ENCODE data around the gene ELANE. TPM values are rescaled to one million over a fixed set of nuclear protein-coding genes. Genes with fewer than 3 reads are reported as not detected.
"Not testable (repeated sequence)": the region's sequence is repeated elsewhere in the genome, so short reads cannot be mapped to it uniquely, and the experiment has no call there.

The ELANE gene
- polyA plus RNA-seq, 1 donor = 0.09 TPM

- H3K4me3 ChIP-seq (ENCODE audit: low read length); H3K27ac ChIP-seq (ENCODE audit: low read length); DNase-seq; H3K9me3 ChIP-seq (ENCODE audit: control insufficient read depth, low read depth, low read length); H3K36me3 ChIP-seq (ENCODE audit: control insufficient read depth, insufficient read depth, low read length); H3K4me1 ChIP-seq (ENCODE audit: control insufficient read depth, insufficient read depth, low read length): not testable (repeated sequence)
- peaks cover 36% of the 10 kb centered on the region for H3K27me3 ChIP-seq (ENCODE audit: control insufficient read depth, insufficient read depth, low read length)
- WGBS (ENCODE audit: insufficient coverage, low lambda C conversion rate) = no CpG with 5 or more reads among the region's 17 CpGs
Observed at GRCh38 chr19:853614-854220, 1.6 kb downstream of the ELANE start.

- WGBS (ENCODE audit: insufficient coverage, low lambda C conversion rate) = no CpG with 5 or more reads among the region's 6 CpGs
- Histone ChIP-seq H3K27me3 (ENCODE audit: control insufficient read depth, insufficient read depth, low read length) (peaks cover 39% of the 10 kb centered on the region), H3K36me3 (ENCODE audit: control insufficient read depth, insufficient read depth, low read length) (no peaks in the 10 kb centered on the region), H3K27ac (ENCODE audit: low read length) (no peak overlapping the region), H3K9me3 (ENCODE audit: control insufficient read depth, low read depth, low read length) (peaks cover 15% of the 10 kb centered on the region), H3K4me3 (ENCODE audit: low read length) (no peak overlapping the region), H3K4me1 (ENCODE audit: control insufficient read depth, insufficient read depth, low read length) (peaks cover 12% of the 10 kb centered on the region)
- no peak for DNase-seq
Observed at GRCh38 chr19:854549-854948, 2.4 kb downstream of the ELANE start.

- Histone ChIP-seq H3K9me3 (ENCODE audit: control insufficient read depth, low read depth, low read length) (peaks cover 16% of the 10 kb centered on the region), H3K27ac (ENCODE audit: low read length) (no peak overlapping the region), H3K36me3 (ENCODE audit: control insufficient read depth, insufficient read depth, low read length) (no peaks in the 10 kb centered on the region), H3K27me3 (ENCODE audit: control insufficient read depth, insufficient read depth, low read length) (peaks cover 45% of the 10 kb centered on the region), H3K4me1 (ENCODE audit: control insufficient read depth, insufficient read depth, low read length) (peaks cover 16% of the 10 kb centered on the region), H3K4me3 (ENCODE audit: low read length) (no peak overlapping the region)
- no CpG with 5 or more reads among the region's 12 CpGs for WGBS (ENCODE audit: insufficient coverage, low lambda C conversion rate)
- no peak for DNase-seq
Observed at GRCh38 chr19:855142-855541, 3.0 kb downstream of the ELANE start.

GRCh38 chr19:855566-856120, 3.5 kb downstream of the ELANE start:
- no CpG with 5 or more reads among the region's 40 CpGs for WGBS (ENCODE audit: insufficient coverage, low lambda C conversion rate)
- DNase-seq = no peak
- Histone ChIP-seq H3K27me3 (ENCODE audit: control insufficient read depth, insufficient read depth, low read length) (peaks cover 42% of the 10 kb centered on the region), H3K9me3 (ENCODE audit: control insufficient read depth, low read depth, low read length) (peaks cover 16% of the 10 kb centered on the region), H3K27ac (ENCODE audit: low read length) (no peak overlapping the region), H3K4me3 (ENCODE audit: low read length) (no peak overlapping the region), H3K4me1 (ENCODE audit: control insufficient read depth, insufficient read depth, low read length) (peaks cover 14% of the 10 kb centered on the region), H3K36me3 (ENCODE audit: control insufficient read depth, insufficient read depth, low read length) (no peaks in the 10 kb centered on the region)

GRCh38 chr19:858284-858683, 6.2 kb downstream of the ELANE start:
- H3K9me3 ChIP-seq (ENCODE audit: control insufficient read depth, low read depth, low read length) = peaks cover 22% of the 10 kb centered on the region
- no peaks in the 10 kb centered on the region for H3K36me3 ChIP-seq (ENCODE audit: control insufficient read depth, insufficient read depth, low read length)
- H3K4me3 ChIP-seq (ENCODE audit: low read length) = no peak overlapping the region
- peaks cover 13% of the 10 kb centered on the region for H3K4me1 ChIP-seq (ENCODE audit: control insufficient read depth, insufficient read depth, low read length)
- no peak overlapping the region for H3K27ac ChIP-seq (ENCODE audit: low read length)
- no CpG with 5 or more reads among the region's 9 CpGs for WGBS (ENCODE audit: insufficient coverage, low lambda C conversion rate)
- H3K27me3 ChIP-seq (ENCODE audit: control insufficient read depth, insufficient read depth, low read length) = peaks cover 33% of the 10 kb centered on the region
- DNase-seq = no peak

GRCh38 chr19:858868-859843, 7.1 kb downstream of the ELANE start, which contains the start of gene CFD:
CFD (plus strand) TSS chr19:859664; CDS start chr19:859690, 26 bp downstream.
- Histone ChIP-seq H3K27ac (ENCODE audit: low read length) (no peak within 1 kb of the TSS), H3K4me1 (ENCODE audit: control insufficient read depth, insufficient read depth, low read length) (peaks cover 13% of the 10 kb centered on the region), H3K9me3 (ENCODE audit: control insufficient read depth, low read depth, low read length) (peaks cover 24% of the 10 kb centered on the region), H3K27me3 (ENCODE audit: control insufficient read depth, insufficient read depth, low read length) (peaks cover 27% of the 10 kb centered on the region), H3K36me3 (ENCODE audit: control insufficient read depth, insufficient read depth, low read length) (no peaks in the 10 kb centered on the region), H3K4me3 (ENCODE audit: low read length) (peak within 1 kb of the TSS; percentile 34)
- DNase-seq = no peak
- no CpG with 5 or more reads among the region's 24 CpGs for WGBS (ENCODE audit: insufficient coverage, low lambda C conversion rate)

GRCh38 chr19:861141-861755, 9.1 kb downstream of the ELANE start:
- Histone ChIP-seq H3K9me3 (ENCODE audit: control insufficient read depth, low read depth, low read length) (peaks cover 21% of the 10 kb centered on the region), H3K4me1 (ENCODE audit: control insufficient read depth, insufficient read depth, low read length) (peaks cover 13% of the 10 kb centered on the region), H3K27me3 (ENCODE audit: control insufficient read depth, insufficient read depth, low read length) (peaks cover 25% of the 10 kb centered on the region), H3K27ac (ENCODE audit: low read length) (no peak overlapping the region), H3K36me3 (ENCODE audit: control insufficient read depth, insufficient read depth, low read length) (no peaks in the 10 kb centered on the region), H3K4me3 (ENCODE audit: low read length) (no peak overlapping the region)
- no peak for DNase-seq
- no CpG with 5 or more reads among the region's 35 CpGs for WGBS (ENCODE audit: insufficient coverage, low lambda C conversion rate)

- peaks cover 21% of the 10 kb centered on the region for H3K9me3 ChIP-seq (ENCODE audit: control insufficient read depth, low read depth, low read length)
- peaks cover 13% of the 10 kb centered on the region for H3K4me1 ChIP-seq (ENCODE audit: control insufficient read depth, insufficient read depth, low read length)
- no peaks in the 10 kb centered on the region for H3K36me3 ChIP-seq (ENCODE audit: control insufficient read depth, insufficient read depth, low read length)
- H3K4me3 ChIP-seq (ENCODE audit: low read length) = no peak overlapping the region
- H3K27me3 ChIP-seq (ENCODE audit: control insufficient read depth, insufficient read depth, low read length) = peaks cover 25% of the 10 kb centered on the region
- peak; percentile 70 to 74 for DNase-seq
- H3K27ac ChIP-seq (ENCODE audit: low read length) = no peak overlapping the region
- no CpG with 5 or more reads among the region's 60 CpGs for WGBS (ENCODE audit: insufficient coverage, low lambda C conversion rate)
Observed at GRCh38 chr19:861756-862580, 9.9 kb downstream of the ELANE start.

- H3K9me3 ChIP-seq (ENCODE audit: control insufficient read depth, low read depth, low read length) = peaks cover 22% of the 10 kb centered on the region
- no peak overlapping the region for H3K4me3 ChIP-seq (ENCODE audit: low read length)
- WGBS (ENCODE audit: insufficient coverage, low lambda C conversion rate) = no CpG with 5 or more reads among the region's 48 CpGs
- DNase-seq = peak; percentile 42 to 51
- peaks cover 6% of the 10 kb centered on the region for H3K36me3 ChIP-seq (ENCODE audit: control insufficient read depth, insufficient read depth, low read length)
- H3K27ac ChIP-seq (ENCODE audit: low read length) = no peak overlapping the region
- H3K4me1 ChIP-seq (ENCODE audit: control insufficient read depth, insufficient read depth, low read length) = peaks cover 13% of the 10 kb centered on the region
- H3K27me3 ChIP-seq (ENCODE audit: control insufficient read depth, insufficient read depth, low read length) = peaks cover 25% of the 10 kb centered on the region
Observed at GRCh38 chr19:862581-863314, 10.6 kb downstream of the ELANE start.

All from large intestine (tissue), 3 donors.